ENCODE data around the gene TRIM2. TPM values are rescaled to one million over a fixed set of nuclear protein-coding genes. Genes with fewer than 3 reads are reported as not detected.
A peak's percentile ranks its signal among the peaks of the same experiment; 100 is the strongest.

The TRIM2 gene
- total RNA-seq, 1 donor from 2014 or later: 51.8 TPM

- Histone ChIP-seq H3K4me1 (ENCODE audit: insufficient read depth, low read length) (peaks cover 8% of the 10 kb centered on the region), H3K27me3 (ENCODE audit: insufficient read depth, low read length) (no peaks in the 10 kb centered on the region), H3K4me2 (ENCODE audit: low read length) (no peak overlapping the region), H3K79me2 (ENCODE audit: insufficient read depth, low read length) (peaks cover 19% of the 10 kb centered on the region), H3K4me3 (ENCODE audit: insufficient read depth, low read depth, low read length) (no peak overlapping the region), H3K36me3 (ENCODE audit: insufficient read depth, low read length) (no peaks in the 10 kb centered on the region), H3K9ac (ENCODE audit: low read length) (no peak overlapping the region), H3K27ac (ENCODE audit: low read depth, low read length) (no peak overlapping the region), H4K20me1 (ENCODE audit: insufficient read depth, low read length) (peaks cover 4% of the 10 kb centered on the region), H2AFZ (ENCODE audit: low read depth, low read length) (no peak overlapping the region), H3K9me3 (ENCODE audit: insufficient read depth, low read depth, low read length) (no peaks in the 10 kb centered on the region)
- TF ChIP-seq EZH2 (IDR thresholded peaks at IDR 0.05; ENCODE audit: insufficient read depth, low read length) (no peak), CTCF (IDR thresholded peaks at IDR 0.05; ENCODE audit: insufficient read depth, low read depth, low read length) (no peak)
- no peak for FAIRE-seq
- H3K27ac Mint-ChIP-seq (ENCODE audit: unreplicated experiment): no peak overlapping the region
- H3K4me3 Mint-ChIP-seq (ENCODE audit: unreplicated experiment): no peak overlapping the region
- H3K27me3 Mint-ChIP-seq (ENCODE audit: low read depth, unreplicated experiment): no peaks in the 10 kb centered on the region
- H3K9me3 Mint-ChIP-seq (ENCODE audit: unreplicated experiment): no peaks in the 10 kb centered on the region
- peaks cover 9% of the 10 kb centered on the region for H3K36me3 Mint-ChIP-seq (ENCODE audit: low read depth, unreplicated experiment)
- H3K4me1 Mint-ChIP-seq (ENCODE audit: low read depth, unreplicated experiment): peaks cover 15% of the 10 kb centered on the region
- DNase-seq (ENCODE audit: low read depth): no peak
Measured at GRCh38 chr4:153261461-153261860, 57.2 kb downstream of the TRIM2 start.

- FAIRE-seq: peak; percentile 29
- H4K20me1 ChIP-seq (ENCODE audit: insufficient read depth, low read length): peaks cover 6% of the 10 kb centered on the region
- no peak overlapping the region for H3K27ac ChIP-seq (ENCODE audit: low read depth, low read length)
- peaks cover 8% of the 10 kb centered on the region for H3K4me1 ChIP-seq (ENCODE audit: insufficient read depth, low read length)
- peaks cover 19% of the 10 kb centered on the region for H3K79me2 ChIP-seq (ENCODE audit: insufficient read depth, low read length)
- H3K4me1 Mint-ChIP-seq (ENCODE audit: low read depth, unreplicated experiment): peaks cover 15% of the 10 kb centered on the region
- no peaks in the 10 kb centered on the region for H3K36me3 ChIP-seq (ENCODE audit: insufficient read depth, low read length)
- no peak for DNase-seq (ENCODE audit: low read depth)
- no peak overlapping the region for H3K27ac Mint-ChIP-seq (ENCODE audit: unreplicated experiment)
- TF ChIP-seq EZH2 (IDR thresholded peaks at IDR 0.05; ENCODE audit: insufficient read depth, low read length) (no peak), CTCF (IDR thresholded peaks at IDR 0.05; ENCODE audit: insufficient read depth, low read depth, low read length) (no peak)
- peaks cover 9% of the 10 kb centered on the region for H3K36me3 Mint-ChIP-seq (ENCODE audit: low read depth, unreplicated experiment)
- H3K4me3 Mint-ChIP-seq (ENCODE audit: unreplicated experiment): no peak overlapping the region
- no peaks in the 10 kb centered on the region for H3K27me3 Mint-ChIP-seq (ENCODE audit: low read depth, unreplicated experiment)
- no peak overlapping the region for H3K4me3 ChIP-seq (ENCODE audit: insufficient read depth, low read depth, low read length)
- no peak overlapping the region for H3K4me2 ChIP-seq (ENCODE audit: low read length)
- H3K9ac ChIP-seq (ENCODE audit: low read length): no peak overlapping the region
- no peaks in the 10 kb centered on the region for H3K27me3 ChIP-seq (ENCODE audit: insufficient read depth, low read length)
- no peaks in the 10 kb centered on the region for H3K9me3 Mint-ChIP-seq (ENCODE audit: unreplicated experiment)
- H3K9me3 ChIP-seq (ENCODE audit: insufficient read depth, low read depth, low read length): no peaks in the 10 kb centered on the region
- H2AFZ ChIP-seq (ENCODE audit: low read depth, low read length): no peak overlapping the region
Measured at GRCh38 chr4:153261914-153262313, 57.7 kb downstream of the TRIM2 start.

- H2AFZ ChIP-seq (ENCODE audit: low read depth, low read length): no peak overlapping the region
- Mint-ChIP-seq H3K27ac (ENCODE audit: unreplicated experiment) (peak overlapping the region; percentile 31), H3K9me3 (ENCODE audit: unreplicated experiment) (no peaks in the 10 kb centered on the region), H3K4me1 (ENCODE audit: low read depth, unreplicated experiment) (peaks cover 11% of the 10 kb centered on the region), H3K27me3 (ENCODE audit: low read depth, unreplicated experiment) (no peaks in the 10 kb centered on the region), H3K4me3 (ENCODE audit: unreplicated experiment) (peak overlapping the region; percentile 11), H3K36me3 (ENCODE audit: low read depth, unreplicated experiment) (peaks cover 9% of the 10 kb centered on the region)
- H3K4me1 ChIP-seq (ENCODE audit: insufficient read depth, low read length): no peaks in the 10 kb centered on the region
- no peaks in the 10 kb centered on the region for H3K9me3 ChIP-seq (ENCODE audit: insufficient read depth, low read depth, low read length)
- peaks cover 14% of the 10 kb centered on the region for H3K79me2 ChIP-seq (ENCODE audit: insufficient read depth, low read length)
- TF ChIP-seq CTCF (IDR thresholded peaks at IDR 0.05; ENCODE audit: insufficient read depth, low read depth, low read length) (no peak), EZH2 (IDR thresholded peaks at IDR 0.05; ENCODE audit: insufficient read depth, low read length) (no peak)
- H3K4me3 ChIP-seq (ENCODE audit: insufficient read depth, low read depth, low read length): no peak overlapping the region
- H3K36me3 ChIP-seq (ENCODE audit: insufficient read depth, low read length): no peaks in the 10 kb centered on the region
- H3K27ac ChIP-seq (ENCODE audit: low read depth, low read length): no peak overlapping the region
- DNase-seq (ENCODE audit: low read depth) (no peak), FAIRE-seq (no peak)
- H3K27me3 ChIP-seq (ENCODE audit: insufficient read depth, low read length): no peaks in the 10 kb centered on the region
- no peak overlapping the region for H3K9ac ChIP-seq (ENCODE audit: low read length)
- H3K4me2 ChIP-seq (ENCODE audit: low read length): no peak overlapping the region
- H4K20me1 ChIP-seq (ENCODE audit: insufficient read depth, low read length): peaks cover 14% of the 10 kb centered on the region
Measured at GRCh38 chr4:153265306-153266047, 61.2 kb downstream of the TRIM2 start.

Measured in astrocyte (in vitro differentiated cells and primary cell).